ENCODE data around the gene PNPLA5.

GRCh38 chr22:43923191-43923590, 31.4 kb upstream of the PNPLA5 start:
- TF ChIP-seq MAZ (IDR thresholded peaks at IDR 0.05; ENCODE audit: borderline replicate concordance, low read depth, low read length): no peak
- no peak for TF ChIP-seq RAD21 (conservative IDR thresholded peaks at IDR 0.05 in 1 of 2, IDR thresholded peaks at IDR 0.05 in 1 of 2)
- no peak for TF ChIP-seq JUN (IDR thresholded peaks at IDR 0.05)
- TF ChIP-seq BHLHE40 (IDR thresholded peaks at IDR 0.05; ENCODE audit: low read depth, low read length): no peak
- TF ChIP-seq, protein P1, sequence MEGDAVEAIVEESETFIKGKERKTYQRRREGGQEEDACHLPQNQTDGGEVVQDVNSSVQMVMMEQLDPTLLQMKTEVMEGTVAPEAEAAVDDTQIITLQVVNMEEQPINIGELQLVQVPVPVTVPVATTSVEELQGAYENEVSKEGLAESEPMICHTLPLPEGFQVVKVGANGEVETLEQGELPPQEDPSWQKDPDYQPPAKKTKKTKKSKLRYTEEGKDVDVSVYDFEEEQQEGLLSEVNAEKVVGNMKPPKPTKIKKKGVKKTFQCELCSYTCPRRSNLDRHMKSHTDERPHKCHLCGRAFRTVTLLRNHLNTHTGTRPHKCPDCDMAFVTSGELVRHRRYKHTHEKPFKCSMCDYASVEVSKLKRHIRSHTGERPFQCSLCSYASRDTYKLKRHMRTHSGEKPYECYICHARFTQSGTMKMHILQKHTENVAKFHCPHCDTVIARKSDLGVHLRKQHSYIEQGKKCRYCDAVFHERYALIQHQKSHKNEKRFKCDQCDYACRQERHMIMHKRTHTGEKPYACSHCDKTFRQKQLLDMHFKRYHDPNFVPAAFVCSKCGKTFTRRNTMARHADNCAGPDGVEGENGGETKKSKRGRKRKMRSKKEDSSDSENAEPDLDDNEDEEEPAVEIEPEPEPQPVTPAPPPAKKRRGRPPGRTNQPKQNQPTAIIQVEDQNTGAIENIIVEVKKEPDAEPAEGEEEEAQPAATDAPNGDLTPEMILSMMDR (IDR thresholded peaks at IDR 0.05): no peak
- no peak for TF ChIP-seq HOXB13 (CRISPR knock-in tag; IDR thresholded peaks at IDR 0.05; ENCODE audit: low read depth)
- TF ChIP-seq, protein P2, sequence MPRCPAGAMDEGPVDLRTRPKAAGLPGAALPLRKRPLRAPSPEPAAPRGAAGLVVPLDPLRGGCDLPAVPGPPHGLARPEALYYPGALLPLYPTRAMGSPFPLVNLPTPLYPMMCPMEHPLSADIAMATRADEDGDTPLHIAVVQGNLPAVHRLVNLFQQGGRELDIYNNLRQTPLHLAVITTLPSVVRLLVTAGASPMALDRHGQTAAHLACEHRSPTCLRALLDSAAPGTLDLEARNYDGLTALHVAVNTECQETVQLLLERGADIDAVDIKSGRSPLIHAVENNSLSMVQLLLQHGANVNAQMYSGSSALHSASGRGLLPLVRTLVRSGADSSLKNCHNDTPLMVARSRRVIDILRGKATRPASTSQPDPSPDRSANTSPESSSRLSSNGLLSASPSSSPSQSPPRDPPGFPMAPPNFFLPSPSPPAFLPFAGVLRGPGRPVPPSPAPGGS (IDR thresholded peaks at IDR 0.05): no peak
- TF ChIP-seq KDM5A (IDR thresholded peaks at IDR 0.05): no peak
- TF ChIP-seq POLR2A (IDR thresholded peaks at IDR 0.05; ENCODE audit: low read length): no peak
- TF ChIP-seq CEBPB (IDR thresholded peaks at IDR 0.05): no peak

All from A549 (cell line).